K562 (cell line): ENCODE data around the gene SPAG16. TPM values are rescaled to one million over a fixed set of nuclear protein-coding genes. Genes with fewer than 3 reads are reported as not detected.

Source experiments
- ATAC-seq: fragments of 200-7000 bp; cut with Tn5 transposase; 3 replicates; pipeline ENCODE4 v1.9.1; 2020; ENCODE audit warnings: moderate library complexity
- BruUV-seq: library from RNA; stranded (reverse); fragments of 400-500 nt; replicated peaks from 2 replicates; lab custom pipeline; 2021; lab: Mats Ljungman, UMichigan
- CTCF ChIA-PET: fragments of 300-600 bp; formaldehyde crosslinking; extraction: SDS; loops from one replicate; lab custom pipeline; 2021; ENCODE audit warnings: low intra/inter-chr PET ratio; lab: Yijun Ruan, JAX
- POLR2A ChIA-PET: fragments of 300-600, 350-650 bp; sonication (Branson Sonifier 250); formaldehyde crosslinking; extraction: SDS; loops from one replicate; lab custom pipeline; 2021; ENCODE audit warnings: antibody characterized with exemption, inconsistent platforms; lab: Yijun Ruan, JAX
- DNase-seq, 4 experiments: peaks; one replicate each; pipeline versions ENCODE4 v3.0.0 to v3.0.0-alpha.2; 2011 to 2018; ENCODE audit warnings: low spot score in 3 of 4, mixed read lengths in 3 of 4; ENCODE audit errors: extremely low read depth in 1 of 4
- FAIRE-seq: peaks from 2 replicates; lab custom pipeline; 2011; peaks lifted over from hg19 to GRCh38; lab: Jason Lieb, UNC
- H2AFZ ChIP-seq: 2 replicates; pipeline ENCODE4 v1.6.0; 2011; ENCODE audit warnings: low read depth, low read length, control low read depth, inconsistent platforms
- H3K27ac ChIP-seq: fragments of 200-600 bp; 3 replicates; pipeline ENCODE4 v1.8.0; 2011; ENCODE audit warnings: low read depth, mild to moderate bottlenecking, control low read depth, inconsistent platforms, low read length, moderate library complexity, mixed read lengths; ENCODE audit errors: extremely low read depth
- H3K27me3 ChIP-seq, 2 experiments: fragments of 300-600 bp in 1 of 2; 2 replicates in 1 of 2; 3 replicates in 1 of 2; pipeline versions ENCODE4 v1.6.0 to v1.8.0; 2011; ENCODE audit warnings: inconsistent platforms in 2 of 2, low read length in 2 of 2, mild to moderate bottlenecking in 1 of 2, mixed read lengths in 1 of 2, moderate library complexity in 1 of 2; ENCODE audit not compliant: control insufficient read depth in 2 of 2, insufficient read depth in 2 of 2
- H3K36me3 ChIP-seq: fragments of 300-600 bp; 3 replicates; pipeline ENCODE4 v1.8.0; 2011; ENCODE audit warnings: mild to moderate bottlenecking, low read length, inconsistent platforms; ENCODE audit not compliant: control insufficient read depth, insufficient read depth
- H3K4me1 ChIP-seq, 2 experiments: fragments of 200-600 bp in 1 of 2; replicated peaks in 1 of 2; 2 replicates in 1 of 2; 3 replicates in 1 of 2; pipeline versions ENCODE4 v1.5.1 to v1.8.0; 2011; ENCODE audit warnings: inconsistent platforms in 2 of 2, low read length in 2 of 2, mild to moderate bottlenecking in 1 of 2, mixed read lengths in 1 of 2, moderate library complexity in 1 of 2; ENCODE audit not compliant: control insufficient read depth in 2 of 2, insufficient read depth in 2 of 2
- H3K4me2 ChIP-seq: 2 replicates; pipeline ENCODE4 v1.6.1; 2011; ENCODE audit warnings: low read length, control low read depth, inconsistent platforms, mixed read lengths; ENCODE audit not compliant: insufficient read depth
- H3K4me3 ChIP-seq: fragments of 200-600 bp; sonication (generic), shearing (Covaris generic); 2 replicates; pipeline ENCODE4 v1.5.1; 2016; ENCODE audit warnings: control low read depth, inconsistent platforms
- H3K79me2 ChIP-seq: fragments of 200-600 bp; 3 replicates; pipeline ENCODE4 v1.8.0; 2011; ENCODE audit warnings: low read length, inconsistent platforms; ENCODE audit not compliant: control insufficient read depth, insufficient read depth
- H3K9ac ChIP-seq, 2 experiments: 2 replicates each; pipeline versions ENCODE4 v1.6.0 to v1.6.1; 2011; ENCODE audit warnings: low read depth in 2 of 2, low read length in 2 of 2, control low read depth in 1 of 2, inconsistent platforms in 1 of 2, mild to moderate bottlenecking in 1 of 2, mixed read lengths in 1 of 2; ENCODE audit not compliant: insufficient read depth in 1 of 2
- H3K9me1 ChIP-seq: one replicate; pipeline ENCODE4 v1.6.0; 2011; ENCODE audit warnings: inconsistent platforms, mild to moderate bottlenecking, low read length, moderate library complexity; ENCODE audit not compliant: control insufficient read depth, insufficient read depth
- H3K9me3 ChIP-seq: replicated peaks from 2 replicates; pipeline ENCODE4 v1.5.1; 2011; ENCODE audit warnings: low read depth, low read length, inconsistent platforms; ENCODE audit not compliant: control insufficient read depth, insufficient read depth
- H4K20me1 ChIP-seq: replicated peaks from 2 replicates; pipeline ENCODE4 v1.6.1; 2011; ENCODE audit warnings: low read length, inconsistent platforms, mixed read lengths; ENCODE audit not compliant: control insufficient read depth, insufficient read depth
- ASH1L ChIP-seq: fragments of 450-650 bp; IDR thresholded peaks from 2 replicates; pipeline ENCODE4 v1.6.1; 2018; ENCODE audit warnings: borderline replicate concordance, mild to moderate bottlenecking, low read depth; ENCODE audit not compliant: partially characterized antibody
- BRF1 ChIP-seq: IDR thresholded peaks from 3 replicates; pipeline ENCODE4 v1.6.1; 2011; ENCODE audit warnings: borderline replicate concordance, mild to moderate bottlenecking; ENCODE audit not compliant: insufficient read length; ENCODE audit errors: extremely low read depth
- CBFA2T3 ChIP-seq: fragments of 450-650 bp; IDR thresholded peaks from 2 replicates; pipeline ENCODE4 v1.6.1; 2017
- ESRRA ChIP-seq: fragments of 450-650 bp; IDR thresholded peaks from 2 replicates; pipeline ENCODE4 v1.6.1; 2014; ENCODE audit warnings: low read depth, mild to moderate bottlenecking, moderate library complexity, borderline replicate concordance
- EZH2 ChIP-seq: IDR thresholded peaks from 2 replicates; pipeline ENCODE4 v1.6.1; 2012; ENCODE audit warnings: low read depth, mild to moderate bottlenecking, inconsistent platforms, low read length, borderline replicate concordance
- FIP1L1 ChIP-seq: fragments of 200-400 bp; formaldehyde crosslinking; IDR thresholded peaks from 2 replicates; pipeline ENCODE4 v1.6.1; 2018; ENCODE audit warnings: mild to moderate bottlenecking, low read depth, low read length; ENCODE audit not compliant: poor library complexity, severe bottlenecking
- KLF1 ChIP-seq: fragments of 450-650 bp; IDR thresholded peaks from 2 replicates; pipeline ENCODE4 v1.6.1; 2016; ENCODE audit warnings: missing genetic modification characterization, missing compliant biosample characterization
- MCM3 ChIP-seq: fragments of 450-650 bp; IDR thresholded peaks from 2 replicates; pipeline ENCODE4 v1.6.1; 2016
- PATZ1 ChIP-seq: fragments of 250-450 bp; sonication (Bioruptor Pico); IDR thresholded peaks from 2 replicates; pipeline ENCODE4 v1.5.0; 2020; ENCODE audit warnings: mild to moderate bottlenecking, borderline replicate concordance
- PHB2 ChIP-seq: fragments of 450-650 bp; IDR thresholded peaks from 2 replicates; pipeline ENCODE4 v1.6.1; 2017; ENCODE audit warnings: low read depth
- POLR2AphosphoS5 ChIP-seq: IDR thresholded peaks from 2 replicates; pipeline ENCODE4 v1.6.1; 2011; ENCODE audit warnings: mild to moderate bottlenecking, low read depth, low read length, moderate library complexity; ENCODE audit not compliant: control insufficient read depth, insufficient read depth
- POU5F1 ChIP-seq: fragments of 150-350 bp; IDR thresholded peaks from 2 replicates; pipeline ENCODE4 v1.6.1; 2014; ENCODE audit warnings: borderline replicate concordance, low read length, low read depth, mild to moderate bottlenecking; ENCODE audit not compliant: partially characterized antibody
- STAG1 ChIP-seq: sonication (generic); formaldehyde crosslinking; IDR thresholded peaks from 2 replicates; pipeline ENCODE4 v1.5.0; 2020; ENCODE audit warnings: missing genetic modification reagents, borderline replicate concordance
- TCF7L2 ChIP-seq: fragments of 150-350 bp; IDR thresholded peaks from 2 replicates; pipeline ENCODE4 v1.6.1; 2016; ENCODE audit warnings: low read depth, mild to moderate bottlenecking, low read length, moderate library complexity
- TEAD2 ChIP-seq: fragments of 450-650 bp; IDR thresholded peaks from 2 replicates; pipeline ENCODE4 v1.6.1; 2016; ENCODE audit warnings: missing genetic modification characterization, control low read depth, missing compliant biosample characterization
- TOE1 ChIP-seq, 2 experiments: fragments of 450-650 bp in 1 of 2; sonication (generic) in 1 of 2; formaldehyde crosslinking in 1 of 2; IDR thresholded peaks; 2 replicates each; pipeline versions ENCODE4 v1.7.1 to v1.8.0; 2016 to 2022; ENCODE audit warnings: borderline replicate concordance in 2 of 2, mild to moderate bottlenecking in 2 of 2, antibody characterized with exemption in 1 of 2, inconsistent platforms in 1 of 2, low read depth in 1 of 2, missing genetic modification reagents in 1 of 2, moderate library complexity in 1 of 2
- ZBTB8A ChIP-seq: fragments of 450-650 bp; IDR thresholded peaks from 2 replicates; pipeline ENCODE4 v1.6.1; 2018; ENCODE audit warnings: mild to moderate bottlenecking, moderate library complexity; ENCODE audit not compliant: partially characterized antibody
- ZC3H11A ChIP-seq: IDR thresholded peaks from 2 replicates; pipeline ENCODE4 v1.6.1; 2012; ENCODE audit warnings: low read depth, low read length, improper control_type of control experiment
- ZNF347 ChIP-seq: fragments of 450-650 bp; formaldehyde crosslinking; IDR thresholded peaks from 2 replicates; pipeline ENCODE4 v1.4.0; 2020; ENCODE audit warnings: low read depth, mild to moderate bottlenecking, moderate library complexity
- ZNF644 ChIP-seq: fragments of 200-800 bp; sonication (Bioruptor generic); IDR thresholded peaks from 2 replicates; pipeline ENCODE4 v1.6.1; 2016; ENCODE audit warnings: low read depth, missing genetic modification characterization, missing compliant biosample characterization
- ZNF77 ChIP-seq: fragments of 250-450 bp; sonication (Bioruptor Pico); IDR thresholded peaks from 2 replicates; pipeline ENCODE4 v1.5.0; 2020
- WGBS: fragments of 100-300 bp; shearing (Covaris generic); methylation state at CpG from one replicate; pipeline ENCODE4 v1.1.6; 2016; ENCODE audit warnings: low coverage, mixed read lengths; ENCODE audit not compliant: insufficient coverage; ENCODE audit errors: missing lambda C conversion rate; 5-methylcytosine and 5-hydroxymethylcytosine counted together
- in situ Hi-C: fragments of 300-500 bp; cut with MboI; formaldehyde crosslinking; loops from 4 replicates; pipeline ENCODE4 v1.15.0; 2018; ENCODE audit warnings: inconsistent platforms, mixed read lengths
- intact Hi-C: fragments of 100-400 bp; cut with micrococcal nuclease; formaldehyde crosslinking; loops from 2 replicates; pipeline ENCODE4 v1.14.2; 2022
- polyA plus RNA-seq, 8 experiments: library from polyadenylated mRNA; depleted of rRNA in 4 of 8; stranded (reverse) in 5 of 8; unstranded in 3 of 8; fragments of >200 nt; fragmentation: Nextera tagmentation in 2 of 8; fragmentation: Illumina TruSeq in 1 of 8; extraction: Ambion mirVana in 2 of 8; extraction: Trizol in 1 of 8; gene quantifications; 2 replicates each; pipeline versions ENCODE4 v1.2.1 to v1.2.3, GENCODE V29; 2011 to 2014; ENCODE audit warnings: inconsistent platforms in 1 of 8, missing spikeins in 1 of 8
- total RNA-seq, 7 experiments: library from RNA; depleted of rRNA in 6 of 7; stranded (reverse); fragments of >200 nt in 6 of 7; fragmentation: Illumina TruSeq in 2 of 7; extraction: Trizol in 2 of 7; gene quantifications; 2 replicates each; pipeline versions ENCODE4 v1.2.1 to v1.2.3, GENCODE V29; 2011 to 2021; ENCODE audit warnings: low replicate concordance in 1 of 7

Gene SPAG16
- total and polyA plus RNA-seq, 9 of the 15 experiments (the other 6 are each of a cell fraction or from before 2014, with no cell fraction given) = 0.98 to 5.9 (median 3.5) TPM

GRCh38 chr2:214139630-214140284 lies 855.5 kb downstream of the SPAG16 start:
- no peaks in the 10 kb centered on the region for H3K9me1 ChIP-seq

GRCh38 chr2:214156971-214157370 lies 872.7 kb downstream of the SPAG16 start:
- in situ Hi-C loops (no loop called here), intact Hi-C loops (no loop called here)
- Histone ChIP-seq H4K20me1 (no peaks in the 10 kb centered on the region), H3K9ac (no peak overlapping the region), H3K79me2 (no peaks in the 10 kb centered on the region), H3K4me1 (no peaks in the 10 kb centered on the region), H3K9me1 (no peaks in the 10 kb centered on the region), H3K4me2 (no peak overlapping the region), H2AFZ (no peak overlapping the region), H3K9me3 (no peaks in the 10 kb centered on the region), H3K36me3 (no peaks in the 10 kb centered on the region), H3K27me3 (no peaks in the 10 kb centered on the region), H3K27ac (no peak overlapping the region), H3K4me3 (no peak overlapping the region)
- FAIRE-seq = no peak
- ChIA-PET CTCF (no interaction called here), POLR2A (no interaction called here)
- no TSS peak for BruUV-seq
- ATAC-seq = no peak
- no peak for TF ChIP-seq PHB2
- TF ChIP-seq PATZ1 (CRISPR knock-in tag) = no peak
- TF ChIP-seq ZC3H11A = no peak
- no peak for TF ChIP-seq STAG1 (CRISPR knock-in tag)
- no peak for TF ChIP-seq ESRRA
- no peak for TF ChIP-seq ZNF77 (CRISPR knock-in tag)
- TF ChIP-seq ZNF644 = no peak
- no peak for TF ChIP-seq ZBTB8A
- TF ChIP-seq BRF1 = no peak
- TF ChIP-seq TEAD2 (tag) = no peak
- DNase-seq = no peak
- 0% methylated on average over 1 of the region's 1 CpG for WGBS

More at GRCh38 chr2:214139630-214140284, 855.5 kb downstream of the SPAG16 start:
- H3K79me2 ChIP-seq = no peaks in the 10 kb centered on the region
- in situ Hi-C loops = no loop called here
- TF ChIP-seq POLR2AphosphoS5 = no peak
- TF ChIP-seq TOE1 (IDR thresholded peaks at IDR 0.05; ENCODE audit: borderline replicate concordance) = no peak
- no peak for TF ChIP-seq TOE1 (CRISPR knock-in tag; IDR thresholded peaks at IDR 0.05; ENCODE audit: borderline replicate concordance, low read depth)
- no peak for TF ChIP-seq ZNF347 (CRISPR knock-in tag)
- no peak for TF ChIP-seq CBFA2T3
- TF ChIP-seq EZH2 = no peak
- no peak for TF ChIP-seq TCF7L2
- TF ChIP-seq POU5F1 = no peak
- no peak for TF ChIP-seq FIP1L1
- TF ChIP-seq KLF1 (tag) = no peak
- no peak for TF ChIP-seq ASH1L
- no peak for TF ChIP-seq MCM3
- TF ChIP-seq, all 486 proteins: peak for 0
- Histone ChIP-seq H3K4me1 (no peaks in the 10 kb centered on the region), H3K9ac (no peak overlapping the region), H3K4me3 (no peak overlapping the region), H3K36me3 (no peaks in the 10 kb centered on the region), H3K27me3 (no peaks in the 10 kb centered on the region), H3K4me2 (no peak overlapping the region), H4K20me1 (no peaks in the 10 kb centered on the region), H3K27ac (no peak overlapping the region), H2AFZ (no peak overlapping the region), H3K9me3 (no peaks in the 10 kb centered on the region)
- ChIA-PET POLR2A (no interaction called here), CTCF (interaction anchor here (0.6 kb wide), 1 partner anchor 368 kb away, joined by 4 read pairs; no protein-coding TSS in a partner anchor)
- 3% methylated on average over 3 of the region's 3 CpGs for WGBS
- no peak for FAIRE-seq
- DNase-seq = no peak
- no peak for ATAC-seq
- BruUV-seq = no TSS peak
- intact Hi-C loops = no loop called here
